Pancreas (tissue), 10 donors: ENCODE measurements around the gene MANF. TPM values are rescaled to one million over a fixed set of nuclear protein-coding genes. Genes with fewer than 3 reads are reported as not detected.

Source experiments
- ATAC-seq, 4 donors: fragments of 200-7000 bp; cut with Tn5 transposase; one replicate each; pipeline versions ENCODE4 v1.8.0 to v1.9.1; 2020; ENCODE audit warnings: mild to moderate bottlenecking in 4 of 4, moderate library complexity in 4 of 4
- DNase-seq, 6 donors: peaks; one replicate each; pipeline ENCODE4 v3.0.0-alpha.2; 2020
- FAIRE-seq: peaks from 2 replicates; lab custom pipeline; 2012; peaks lifted over from hg19 to GRCh38; lab: Jason Lieb, UNC
- H3K27ac ChIP-seq, 4 donors: fragments of 200-600 bp; sonication (generic); 1 replicate in 3 of 4; 2 replicates in 1 of 4; pipeline versions ENCODE4 v1.5.0 to v1.8.0; 2020
- H3K27me3 ChIP-seq, 4 donors: fragments of 200-600 bp; one replicate each; pipeline ENCODE4 v1.8.0; 2021
- H3K36me3 ChIP-seq, 3 donors: fragments of 200-600 bp; sonication (generic) in 1 of 3; one replicate each; pipeline versions ENCODE4 v1.5.0 to v1.8.0; 2020 to 2021
- H3K4me1 ChIP-seq, 3 donors: fragments of 200-600 bp; one replicate each; pipeline ENCODE4 v1.8.0; 2021
- H3K4me3 ChIP-seq, 4 donors: fragments of 200-600 bp; sonication (generic) in 2 of 4; one replicate each; pipeline versions ENCODE4 v1.5.0 to v1.8.0; 2020 to 2021
- H3K9me3 ChIP-seq, 4 donors: fragments of 200-600 bp; one replicate each; pipeline ENCODE4 v1.8.0; 2021
- CTCF ChIP-seq, 4 donors: fragments of 200-600 bp; sonication (generic) in 3 of 4; IDR thresholded peaks; one replicate each; pipeline versions ENCODE4 v1.5.0 to v1.8.0; 2021; ENCODE audit warnings: antibody characterized with exemption in 4 of 4
- WGBS, 2 donors: extraction: QIAGEN DNeasy Blood & Tissue Kit; methylation state at CpG; one replicate each; pipeline ENCODE4 v1.1.7; 2013; 5-methylcytosine and 5-hydroxymethylcytosine counted together
- intact Hi-C, 3 donors: fragments of 100-400 bp; cut with DNase I; formaldehyde crosslinking; loops; one replicate each; pipeline versions ENCODE4 v1.11.1 to v1.14.2; 2022
- polyA plus RNA-seq, 2 donors: library from polyadenylated mRNA; stranded (reverse); fragments of 200-250 nt; gene quantifications; one replicate each; pipeline ENCODE4 v1.2.3, GENCODE V29; 2013
- total RNA-seq, 6 donors: library from RNA; stranded (reverse); fragmentation: NEBNext Ultra II Directional in 4 of 6; extraction: Animal tissue kit (Norgen Biotek cat#: 25700) in 4 of 6; gene quantifications; one replicate each; pipeline versions ENCODE4 v1.2.1 to v1.2.4, GENCODE V29; 2021 to 2023
- donor health status: healthy with polysubstance abuse.
- donor health status: DM: no; HTN: no; CAD: no; lungs with moderate emphysema.
- donor health status: DM: no; HTN: no; CAD: no.
- donor health status: control.
- donor health status: control.
- donor health status: Bipolar disorder and iron deficiency.
- donor health status: DM: yes; HTN: yes; CAD: no.
- donor health status: DM: no; HTN: no; CAD: no.
- donor health status: DM: no; HTN: no; CAD: no.
- donor health status: DM: yes; HTN: yes; CAD: no.

The MANF gene
- total and polyA plus RNA-seq, 8 donors = 30.6 to 74.4 (median 51.6) TPM

GRCh38 chr3:51382947-51383578 lies 2.0 kb upstream of the MANF start:
- H3K4me1 ChIP-seq = peaks cover 0 to 23% (median 15%) of the 10 kb centered on the region in 3 donors
- 91 to 92% methylated on average over 3 of the region's 3 CpGs for WGBS, 2 donors
- H3K27ac ChIP-seq = no peak overlapping the region
- no peaks in the 10 kb centered on the region for H3K27me3 ChIP-seq
- DNase-seq = peak in 1 of 6 donors; percentile 11
- no peaks in the 10 kb centered on the region for H3K36me3 ChIP-seq
- no peaks in the 10 kb centered on the region for H3K9me3 ChIP-seq
- TF ChIP-seq CTCF (IDR thresholded peaks at IDR 0.05) = no peak
- no peak for ATAC-seq
- no peak overlapping the region for H3K4me3 ChIP-seq
- intact Hi-C loops = no loop called here
- no peak for FAIRE-seq

DNA sequence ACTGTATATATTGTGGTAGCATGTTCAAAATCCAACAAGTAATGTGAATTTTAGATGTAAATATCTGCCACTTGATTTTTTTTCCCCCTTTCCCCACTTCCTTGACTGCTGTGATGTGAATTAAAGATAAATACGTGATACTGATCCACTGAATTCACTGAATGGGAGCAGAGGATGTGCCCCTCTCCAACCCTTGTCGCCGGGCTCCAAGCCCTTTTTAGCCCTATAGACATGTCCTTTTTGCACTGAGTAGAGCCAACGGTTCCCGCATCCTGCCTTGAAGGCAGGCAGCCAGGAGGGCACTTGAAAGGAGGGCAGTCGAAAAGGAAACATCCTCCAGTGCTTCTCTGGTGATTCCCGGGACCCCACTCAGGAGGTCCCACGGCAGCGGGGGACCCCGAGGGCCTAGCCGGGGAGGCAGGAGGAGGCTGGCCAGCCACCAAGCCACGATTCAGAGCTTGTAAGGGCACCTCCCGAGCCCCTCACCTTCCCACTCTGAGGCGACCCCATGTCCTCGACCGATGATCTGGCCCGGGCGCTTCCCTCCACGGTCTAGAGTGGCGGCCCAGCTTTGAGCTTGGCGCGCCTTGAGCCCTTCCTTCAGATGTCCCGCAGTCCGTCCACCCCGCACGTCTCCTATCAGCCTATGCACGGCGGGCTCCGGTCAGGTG lies 901 bp upstream of the MANF start:
- DNase-seq (peak in 4 of 6 donors; percentile 20 to 82 (median 62)), FAIRE-seq (no peak), ATAC-seq (peak; percentile 27 to 56 (median 37))
- H3K27ac ChIP-seq = peak overlapping the region; percentile 71 to 94 (median 88)
- H3K4me1 ChIP-seq = peaks cover 0 to 32% (median 18%) of the 10 kb centered on the region in 3 donors
- 0 to 1% methylated on average over 29 of the region's 29 CpGs for WGBS, 2 donors
- no peaks in the 10 kb centered on the region for H3K9me3 ChIP-seq
- no peak for TF ChIP-seq CTCF (IDR thresholded peaks at IDR 0.05)
- peak overlapping the region; percentile 68 to 88 (median 80) for H3K4me3 ChIP-seq
- no peaks in the 10 kb centered on the region for H3K27me3 ChIP-seq
- H3K36me3 ChIP-seq = peaks cover 0 to 6% (median 0%) of the 10 kb centered on the region in 3 donors
- intact Hi-C loops = no loop called here

DNA sequence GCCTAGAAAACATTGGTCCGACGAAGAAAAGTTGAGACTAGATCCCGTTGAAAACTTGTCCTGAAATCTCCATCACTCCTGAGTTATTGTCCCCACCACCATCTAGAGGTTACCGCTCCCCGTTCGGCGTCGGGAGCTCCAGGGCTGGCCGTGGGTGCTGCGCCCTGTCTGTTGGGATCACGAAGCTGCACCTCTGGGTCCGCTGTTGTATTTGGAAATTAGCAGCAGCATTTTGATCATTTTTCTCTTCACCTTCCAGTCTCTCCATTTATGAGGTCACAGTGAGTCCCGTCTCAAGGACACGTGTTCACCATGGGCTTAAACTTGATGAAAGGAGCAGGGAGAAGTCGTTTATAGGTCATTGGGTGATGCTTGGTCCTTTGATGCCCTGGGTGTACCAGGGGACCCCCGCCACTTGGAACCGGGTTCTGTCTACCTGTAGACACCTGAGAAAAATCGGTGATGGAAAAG lies 565 bp downstream of the MANF start:
- TF ChIP-seq CTCF (IDR thresholded peaks at IDR 0.05) = no peak
- Histone ChIP-seq H3K4me1 (peaks cover 13 to 40% (median 25%) of the 10 kb centered on the region in 3 donors), H3K27me3 (no peaks in the 10 kb centered on the region), H3K9me3 (no peaks in the 10 kb centered on the region), H3K4me3 (peak overlapping the region; percentile 68 to 88 (median 80)), H3K36me3 (peaks cover 0 to 6% (median 0%) of the 10 kb centered on the region in 3 donors), H3K27ac (peak overlapping the region; percentile 56 to 94 (median 75))
- WGBS, 2 donors = 1 to 4% methylated on average over 18 of the region's 18 CpGs
- ATAC-seq (no peak), DNase-seq (peak in 1 of 6 donors; percentile 56), FAIRE-seq (no peak)
- intact Hi-C loops = no loop called here

DNA sequence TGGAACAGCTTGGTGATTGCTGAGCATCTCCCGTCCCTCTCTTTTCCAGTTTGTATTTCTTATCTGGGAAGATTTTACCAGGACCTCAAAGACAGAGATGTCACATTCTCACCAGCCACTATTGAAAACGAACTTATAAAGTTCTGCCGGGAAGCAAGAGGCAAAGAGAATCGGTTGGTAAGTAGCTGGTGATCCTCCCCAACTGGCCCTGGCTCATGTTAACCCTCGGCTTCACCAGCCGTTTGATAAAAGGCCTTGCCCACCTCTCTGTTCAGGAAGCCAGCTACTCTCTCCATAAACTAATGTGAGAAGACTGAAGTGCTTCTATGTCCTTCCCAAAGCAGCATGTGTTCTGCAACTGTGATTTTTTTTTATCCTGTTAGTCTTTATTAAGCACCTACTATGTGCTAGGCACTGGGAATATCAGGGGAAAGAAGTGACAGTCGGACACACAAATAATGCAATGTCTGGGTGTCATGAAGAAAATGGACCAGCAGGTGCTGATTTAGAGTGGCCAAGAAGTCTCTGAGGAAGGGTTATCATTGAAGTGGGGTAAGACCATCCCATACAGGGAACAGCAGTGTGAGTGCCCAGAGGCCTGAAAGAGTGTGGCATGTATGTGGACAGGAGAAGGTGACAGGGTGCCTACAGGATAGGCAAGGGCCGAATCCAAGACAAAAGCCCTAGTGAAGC lies 1.2 kb downstream of the MANF start:
- ATAC-seq = no peak
- Histone ChIP-seq H3K9me3 (no peaks in the 10 kb centered on the region), H3K4me3 (peak overlapping the region; percentile 68 to 88 (median 80)), H3K27ac (peak overlapping the region in 2 of 4 donors; percentile 56 to 94), H3K4me1 (peaks cover 14 to 41% (median 26%) of the 10 kb centered on the region in 3 donors), H3K36me3 (peaks cover 0 to 6% (median 0%) of the 10 kb centered on the region in 3 donors), H3K27me3 (no peaks in the 10 kb centered on the region)
- intact Hi-C loops = no loop called here
- no peak for TF ChIP-seq CTCF (IDR thresholded peaks at IDR 0.05)
- no peak for FAIRE-seq
- 15 to 16% methylated on average over 8 of the region's 8 CpGs for whole genome bisulfite sequencing, 2 donors
- DNase-seq = peak in 1 of 6 donors; percentile 18
